ENCODE data around the gene CRTAC1. TPM values are rescaled to one million over a fixed set of nuclear protein-coding genes. Genes with fewer than 3 reads are reported as not detected.

The CRTAC1 gene
- total RNA-seq, 1 experiment from 2014 or later, result 0.46 TPM

- Histone ChIP-seq H2BK5ac (ENCODE audit: insufficient read length, low read length) (no peak overlapping the region), H3K27me3 (ENCODE audit: insufficient read depth, low read length) (no peaks in the 10 kb centered on the region; the same call in 1 of the 2 replicates), H2BK15ac (ENCODE audit: low read depth, low read length) (no peak overlapping the region), H3K79me1 (ENCODE audit: insufficient read depth, low read depth, low read length, poor library complexity, severe bottlenecking) (no peaks in the 10 kb centered on the region), H3K23me2 (ENCODE audit: insufficient read length, low read depth, low read length, poor library complexity, severe bottlenecking) (no peaks in the 10 kb centered on the region), H3K9me3 (ENCODE audit: control insufficient read depth, low read depth, low read length) (no peaks in the 10 kb centered on the region), H3K4ac (ENCODE audit: low read depth, low read length) (no peak overlapping the region), H4K8ac (replicated peaks; ENCODE audit: insufficient read length, low read depth, low read length) (no peak overlapping the region), H3K23ac (ENCODE audit: insufficient read length, low read depth, low read length) (no peak overlapping the region), H2AFZ (ENCODE audit: low read length) (no peak overlapping the region), H3K56ac (ENCODE audit: insufficient read length, low read depth, low read length) (no peak overlapping the region), H3K14ac (ENCODE audit: insufficient read depth, low read length) (no peak overlapping the region), H4K20me1 (ENCODE audit: control insufficient read depth, insufficient read depth, insufficient read length) (no peaks in the 10 kb centered on the region), H4K5ac (ENCODE audit: insufficient read length, low read depth, low read length) (no peak overlapping the region), H4K91ac (ENCODE audit: insufficient read length, low read depth, low read length) (no peak overlapping the region), H3K4me2 (ENCODE audit: insufficient read depth, insufficient read length, low read length) (no peak overlapping the region), H3K27ac (ENCODE audit: insufficient read length, low read depth, low read length) (no peak overlapping the region), H2BK12ac (ENCODE audit: insufficient read length, low read depth, low read length) (no peak overlapping the region), H3K4me1 (ENCODE audit: insufficient read depth, low read length) (peaks cover 2% of the 10 kb centered on the region), H3T11ph (ENCODE audit: low read length) (no peak overlapping the region), H3K9ac (ENCODE audit: extremely low read depth, insufficient read length, low read length) (no peak overlapping the region), H2AK5ac (ENCODE audit: insufficient read length, low read length) (no peak overlapping the region), H3K18ac (ENCODE audit: insufficient read length, low read depth, low read length) (no peak overlapping the region), H2BK20ac (ENCODE audit: low read depth, low read length, poor library complexity, severe bottlenecking) (no peak overlapping the region), H3K79me2 (ENCODE audit: insufficient read depth, low read length) (no peaks in the 10 kb centered on the region), H2BK120ac (ENCODE audit: low read depth, low read length, poor library complexity, severe bottlenecking) (no peak overlapping the region)
- no peak overlapping the region for H3K4me3 Mint-ChIP-seq
- TF ChIP-seq CTCF (conservative IDR thresholded peaks at IDR 0.05), result no peak
- H3K9me3 Mint-ChIP-seq, result no peaks in the 10 kb centered on the region
- no CpG with 5 or more reads among the region's 18 CpGs for WGBS (ENCODE audit: extremely low coverage, insufficient read length, low lambda C conversion rate)
- no peaks in the 10 kb centered on the region for H3K36me3 Mint-ChIP-seq (ENCODE audit: insufficient read depth in 1 of 3, low read depth in 3 of 3)
- no peak for DNase-seq
- H3K27me3 Mint-ChIP-seq (ENCODE audit: low read depth), result peaks cover 5% of the 10 kb centered on the region; the same call in 1 of the 2 replicates
- no peak overlapping the region for H3K27ac Mint-ChIP-seq
- H3K4me1 Mint-ChIP-seq, result peaks cover 32 to 45% of the 10 kb centered on the region in 2 experiments
Measured at GRCh38 chr10:97865488-97865887, 164.9 kb downstream of the CRTAC1 start.

Data from H9 (cell line).